ENCODE measurements around the gene TTC33. TPM values are rescaled to one million over a fixed set of nuclear protein-coding genes. Genes with fewer than 3 reads are reported as not detected.

TTC33 gene
- total RNA-seq, 4 donors from 2014 or later: 6.4 to 67.3 (median 17.4) TPM

DNA sequence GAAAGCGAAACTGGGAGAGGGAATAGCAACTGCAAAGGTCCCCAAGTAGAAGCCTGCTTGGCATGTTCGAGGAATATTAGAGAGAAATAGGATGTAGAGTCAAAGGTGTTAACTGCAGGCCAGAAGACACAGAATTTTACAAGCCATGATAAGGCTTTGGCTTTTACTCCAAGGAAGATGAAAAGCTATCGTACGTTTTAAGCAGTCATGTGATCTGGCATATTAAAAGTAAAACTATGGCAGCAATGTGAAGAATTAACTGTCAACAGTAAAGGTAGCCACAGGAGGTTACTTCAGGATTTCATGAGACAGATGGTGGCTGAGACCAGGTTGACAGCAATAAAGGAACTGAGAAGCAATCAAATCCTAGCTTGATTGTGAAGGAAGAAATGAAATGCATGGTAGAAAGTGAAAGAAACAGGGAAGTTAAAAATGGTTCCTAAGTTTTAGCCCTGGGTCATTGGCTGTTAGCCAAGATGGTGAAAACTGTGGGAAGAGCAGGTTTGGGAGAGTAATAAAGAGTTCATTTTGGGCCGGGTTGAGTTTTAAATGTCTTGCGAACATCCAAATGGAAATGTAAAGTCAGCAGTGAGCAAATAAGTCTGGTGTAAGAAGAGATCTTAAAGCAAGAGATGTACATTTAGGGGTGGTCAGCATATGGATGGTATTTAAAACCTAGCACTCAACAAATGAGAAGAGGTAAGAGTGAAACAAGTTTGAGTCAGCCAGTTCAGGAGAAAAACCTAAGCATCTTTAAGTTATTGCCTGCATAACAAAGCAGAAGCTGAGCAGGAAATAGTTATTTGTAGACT is 20.3 kb upstream of the TTC33 start:
- no peak for DNase-seq
- in situ Hi-C loops (cut with MboI; ENCODE audit: low pct_ligation_motif_present in 1 of 4, low pct_unique_long_range_greater_than_20kb in 1 of 4, low sequenced_read_pairs in 3 of 4): no loop called here
- peak overlapping the region; percentile 32 to 75 (median 73) for H3K27ac ChIP-seq
- H3K36me3 ChIP-seq: peaks cover 0 to 21% (median 6%) of the 10 kb centered on the region in 4 donors
- 45 to 53% methylated on average over 5 to 6 of the region's 6 CpGs for WGBS, 2 donors (ENCODE audit: low coverage in 1 of 2)
- H3K9me3 ChIP-seq: no peaks in the 10 kb centered on the region
- intact Hi-C loops (cut with DNase I; ENCODE audit: low total_unique reads): no loop called here
- H3K27me3 ChIP-seq: no peaks in the 10 kb centered on the region
- H3K4me3 ChIP-seq: peak overlapping the region in 1 of 4 donors; percentile 18
- H3K4me1 ChIP-seq: peaks cover 0 to 30% (median 18%) of the 10 kb centered on the region in 4 donors
- TF ChIP-seq POLR2A (IDR thresholded peaks at IDR 0.05) (no peak), POLR2AphosphoS5 (IDR thresholded peaks at IDR 0.05) (no peak), EP300 (IDR thresholded peaks at IDR 0.05; ENCODE audit: low read depth) (no peak)
- TF ChIP-seq, protein P1, sequence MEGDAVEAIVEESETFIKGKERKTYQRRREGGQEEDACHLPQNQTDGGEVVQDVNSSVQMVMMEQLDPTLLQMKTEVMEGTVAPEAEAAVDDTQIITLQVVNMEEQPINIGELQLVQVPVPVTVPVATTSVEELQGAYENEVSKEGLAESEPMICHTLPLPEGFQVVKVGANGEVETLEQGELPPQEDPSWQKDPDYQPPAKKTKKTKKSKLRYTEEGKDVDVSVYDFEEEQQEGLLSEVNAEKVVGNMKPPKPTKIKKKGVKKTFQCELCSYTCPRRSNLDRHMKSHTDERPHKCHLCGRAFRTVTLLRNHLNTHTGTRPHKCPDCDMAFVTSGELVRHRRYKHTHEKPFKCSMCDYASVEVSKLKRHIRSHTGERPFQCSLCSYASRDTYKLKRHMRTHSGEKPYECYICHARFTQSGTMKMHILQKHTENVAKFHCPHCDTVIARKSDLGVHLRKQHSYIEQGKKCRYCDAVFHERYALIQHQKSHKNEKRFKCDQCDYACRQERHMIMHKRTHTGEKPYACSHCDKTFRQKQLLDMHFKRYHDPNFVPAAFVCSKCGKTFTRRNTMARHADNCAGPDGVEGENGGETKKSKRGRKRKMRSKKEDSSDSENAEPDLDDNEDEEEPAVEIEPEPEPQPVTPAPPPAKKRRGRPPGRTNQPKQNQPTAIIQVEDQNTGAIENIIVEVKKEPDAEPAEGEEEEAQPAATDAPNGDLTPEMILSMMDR (IDR thresholded peaks at IDR 0.05): no peak

DNA sequence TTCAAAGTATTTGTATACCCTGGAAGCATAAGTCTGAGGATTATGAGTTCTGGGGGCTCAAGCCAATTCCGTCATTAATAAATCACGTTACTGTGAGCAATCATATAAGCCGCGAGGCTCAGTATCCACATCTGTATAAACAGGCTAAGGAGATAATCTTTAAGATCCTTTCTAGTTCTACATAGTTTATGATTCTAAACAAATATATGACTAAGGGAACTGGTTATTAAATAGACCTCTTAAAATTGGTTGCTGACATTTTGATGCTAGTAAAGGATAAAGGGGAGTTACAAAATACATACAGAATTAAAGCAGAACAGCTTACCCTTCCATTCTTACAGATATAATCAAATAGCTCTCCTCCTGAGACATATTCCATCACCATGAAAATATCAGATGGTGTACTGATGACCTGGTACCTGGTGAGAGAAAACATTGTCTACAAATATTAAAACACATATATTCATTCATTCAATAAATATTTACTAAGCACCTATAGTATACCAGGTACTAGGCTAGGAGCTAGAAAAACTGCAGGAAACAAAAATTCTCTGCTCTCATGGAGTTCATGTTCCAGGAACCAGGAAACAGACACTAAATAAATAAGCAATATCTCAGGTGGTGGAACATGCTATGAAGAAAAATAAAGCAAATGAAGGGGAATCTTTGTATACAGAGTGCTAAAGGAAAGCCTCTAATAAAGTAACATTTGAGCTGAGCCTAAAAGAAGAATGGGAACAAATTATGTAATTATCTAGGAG is 19.5 kb upstream of the TTC33 start:
- TF ChIP-seq POLR2AphosphoS5 (IDR thresholded peaks at IDR 0.05): no peak

DNA sequence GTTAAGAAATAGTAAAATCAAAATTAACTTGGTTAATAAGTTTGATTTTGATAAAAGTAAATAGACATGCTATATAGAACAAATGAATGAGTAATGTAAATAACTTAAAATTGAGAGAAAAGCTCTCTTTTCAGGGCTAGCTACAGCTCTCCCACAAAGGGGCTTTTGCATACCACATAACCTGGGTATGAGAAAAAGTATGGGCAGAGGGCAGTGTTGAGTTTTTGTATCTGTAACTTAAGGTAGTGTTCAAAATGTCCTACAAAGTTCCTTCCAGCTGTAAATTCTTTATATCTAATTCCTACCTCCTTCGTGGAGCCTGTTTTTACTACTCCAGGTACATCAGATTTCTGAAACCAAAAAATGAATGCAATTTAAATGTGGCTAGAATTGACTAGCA is 18.9 kb upstream of the TTC33 start:
- Histone ChIP-seq H3K36me3 (peaks cover 0 to 28% (median 10%) of the 10 kb centered on the region in 4 donors), H3K4me3 (no peak overlapping the region), H3K27ac (peak overlapping the region in 1 of 4 donors; percentile 75), H3K27me3 (no peaks in the 10 kb centered on the region), H3K4me1 (peaks cover 0 to 30% (median 18%) of the 10 kb centered on the region in 4 donors), H3K9me3 (no peaks in the 10 kb centered on the region)
- in situ Hi-C loops (cut with MboI; ENCODE audit: low pct_ligation_motif_present in 1 of 4, low pct_unique_long_range_greater_than_20kb in 1 of 4, low sequenced_read_pairs in 3 of 4) (no loop called here), intact Hi-C loops (cut with DNase I; ENCODE audit: low total_unique reads) (no loop called here)
- no peak for TF ChIP-seq EP300 (IDR thresholded peaks at IDR 0.05; ENCODE audit: low read depth)
- TF ChIP-seq POLR2AphosphoS5 (IDR thresholded peaks at IDR 0.05): no peak
- TF ChIP-seq POLR2A (IDR thresholded peaks at IDR 0.05): no peak
- TF ChIP-seq, protein P1 (IDR thresholded peaks at IDR 0.05): no peak
- DNase-seq: no peak
- 70 to 100% methylated on average over 1 of the region's 1 CpG for WGBS, 2 donors (ENCODE audit: low coverage in 1 of 2)

More for the DNA sequence above, 19.5 kb upstream of the TTC33 start:
- H3K4me3 ChIP-seq: peak overlapping the region in 1 of 4 donors; percentile 18
- in situ Hi-C loops (cut with MboI; ENCODE audit: low pct_ligation_motif_present in 1 of 4, low pct_unique_long_range_greater_than_20kb in 1 of 4, low sequenced_read_pairs in 3 of 4) (no loop called here), intact Hi-C loops (cut with DNase I; ENCODE audit: low total_unique reads) (no loop called here)
- no peaks in the 10 kb centered on the region for H3K27me3 ChIP-seq
- no peaks in the 10 kb centered on the region for H3K9me3 ChIP-seq
- DNase-seq: no peak
- peaks cover 0 to 22% (median 10%) of the 10 kb centered on the region in 4 donors for H3K36me3 ChIP-seq
- WGBS, 2 donors (ENCODE audit: low coverage in 1 of 2): 49 to 63% methylated on average over 4 of the region's 4 CpGs
- H3K27ac ChIP-seq: peak overlapping the region; percentile 32 to 75 (median 73)
- peaks cover 0 to 30% (median 18%) of the 10 kb centered on the region in 4 donors for H3K4me1 ChIP-seq

DNA sequence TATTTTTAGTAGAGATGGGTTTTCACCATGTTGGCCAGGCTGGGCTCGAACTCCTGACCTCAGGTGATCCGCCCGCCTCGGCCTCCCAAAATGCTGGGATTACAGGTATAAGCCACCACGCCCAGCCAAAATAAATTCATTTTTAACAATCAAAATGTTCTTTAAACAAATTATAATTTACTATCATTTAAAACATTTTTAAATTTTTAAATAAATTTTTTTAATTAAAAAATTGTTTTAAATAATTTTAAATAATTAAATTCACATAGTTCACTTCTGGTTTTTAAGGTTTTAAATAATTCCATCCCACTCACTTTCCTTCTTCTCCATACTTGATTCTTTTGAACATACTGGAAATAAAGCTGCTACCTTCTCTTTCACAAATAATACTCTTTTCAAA is 15.0 kb upstream of the TTC33 start:
- no peaks in the 10 kb centered on the region for H3K27me3 ChIP-seq
- no peaks in the 10 kb centered on the region for H3K9me3 ChIP-seq
- 99 to 100% methylated on average over 5 of the region's 5 CpGs for WGBS, 2 donors (ENCODE audit: low coverage in 1 of 2)
- in situ Hi-C loops (cut with MboI; ENCODE audit: low pct_ligation_motif_present in 1 of 4, low pct_unique_long_range_greater_than_20kb in 1 of 4, low sequenced_read_pairs in 3 of 4): no loop called here
- no peak overlapping the region for H3K4me3 ChIP-seq
- no peak for DNase-seq
- H3K27ac ChIP-seq: no peak overlapping the region
- TF ChIP-seq EP300 (IDR thresholded peaks at IDR 0.05; ENCODE audit: low read depth) (no peak), POLR2AphosphoS5 (IDR thresholded peaks at IDR 0.05) (no peak), POLR2A (IDR thresholded peaks at IDR 0.05) (no peak)
- TF ChIP-seq, protein P1 (IDR thresholded peaks at IDR 0.05): no peak
- intact Hi-C loops (cut with DNase I; ENCODE audit: low total_unique reads): no loop called here
- H3K36me3 ChIP-seq: peaks cover 0 to 51% (median 24%) of the 10 kb centered on the region in 4 donors
- peaks cover 0 to 13% (median 7%) of the 10 kb centered on the region in 4 donors for H3K4me1 ChIP-seq
